Measurements from ENCODE around the gene IARS1. TPM values are rescaled to one million over a fixed set of nuclear protein-coding genes. Genes with fewer than 3 reads are reported as not detected.

IARS1 gene
- total and polyA plus RNA-seq, 2 experiments from 2014 or later = 105 to 310 TPM

- no peaks in the 10 kb centered on the region for H3F3A ChIP-seq (replicated peaks; ENCODE audit: low read depth)
- DNase-seq (ENCODE audit: low spot score) (no peak), ATAC-seq (no peak)
- no peaks in the 10 kb centered on the region for H3K9me3 Mint-ChIP-seq
- H3K79me2 ChIP-seq (replicated peaks; ENCODE audit: insufficient read depth) = peaks cover 12% of the 10 kb centered on the region
- H3K9me2 ChIP-seq (ENCODE audit: insufficient read depth) = no peaks in the 10 kb centered on the region
- H3K36me3 Mint-ChIP-seq (ENCODE audit: low read depth) = peaks cover 7% of the 10 kb centered on the region; the same call in 1 of the 3 replicates
- 0 out of 2 replicates have a peak overlapping the region, but pooled peaks have one; percentile 48 for H3K27ac ChIP-seq (ENCODE audit: low read depth)
- no peak overlapping the region for H3K4me3 Mint-ChIP-seq
- no peaks in the 10 kb centered on the region for H3K27me3 Mint-ChIP-seq (ENCODE audit: insufficient read depth, low read depth, poor library complexity)
- H3K4me2 ChIP-seq = no peak overlapping the region
- peaks cover under 1% of the 10 kb centered on the region for H3K36me3 ChIP-seq (ENCODE audit: insufficient read depth)
- no peak overlapping the region for H3K4me3 ChIP-seq
- H3K4me1 Mint-ChIP-seq = no peaks in the 10 kb centered on the region
- no peaks in the 10 kb centered on the region; the same call in 1 of the 2 replicates for H3K4me1 ChIP-seq (ENCODE audit: insufficient read depth)
- H4K20me1 ChIP-seq (replicated peaks; ENCODE audit: insufficient read depth) = no peaks in the 10 kb centered on the region
- no peaks in the 10 kb centered on the region for H3K27me3 ChIP-seq (ENCODE audit: insufficient read depth)
- no peak overlapping the region for H3K27ac Mint-ChIP-seq
- no peak overlapping the region for H2AFZ ChIP-seq
- TF ChIP-seq ZNF331 (CRISPR knock-in tag; IDR thresholded peaks at IDR 0.05; ENCODE audit: low read depth) (no peak), EZH2 (IDR thresholded peaks at IDR 0.05; ENCODE audit: low read depth, unreplicated experiment) (no peak), STAT1 (IDR thresholded peaks at IDR 0.05; ENCODE audit: unreplicated experiment) (no peak), NANOG (IDR thresholded peaks at IDR 0.05; ENCODE audit: borderline replicate concordance) (no peak)
- TF ChIP-seq, protein P1, sequence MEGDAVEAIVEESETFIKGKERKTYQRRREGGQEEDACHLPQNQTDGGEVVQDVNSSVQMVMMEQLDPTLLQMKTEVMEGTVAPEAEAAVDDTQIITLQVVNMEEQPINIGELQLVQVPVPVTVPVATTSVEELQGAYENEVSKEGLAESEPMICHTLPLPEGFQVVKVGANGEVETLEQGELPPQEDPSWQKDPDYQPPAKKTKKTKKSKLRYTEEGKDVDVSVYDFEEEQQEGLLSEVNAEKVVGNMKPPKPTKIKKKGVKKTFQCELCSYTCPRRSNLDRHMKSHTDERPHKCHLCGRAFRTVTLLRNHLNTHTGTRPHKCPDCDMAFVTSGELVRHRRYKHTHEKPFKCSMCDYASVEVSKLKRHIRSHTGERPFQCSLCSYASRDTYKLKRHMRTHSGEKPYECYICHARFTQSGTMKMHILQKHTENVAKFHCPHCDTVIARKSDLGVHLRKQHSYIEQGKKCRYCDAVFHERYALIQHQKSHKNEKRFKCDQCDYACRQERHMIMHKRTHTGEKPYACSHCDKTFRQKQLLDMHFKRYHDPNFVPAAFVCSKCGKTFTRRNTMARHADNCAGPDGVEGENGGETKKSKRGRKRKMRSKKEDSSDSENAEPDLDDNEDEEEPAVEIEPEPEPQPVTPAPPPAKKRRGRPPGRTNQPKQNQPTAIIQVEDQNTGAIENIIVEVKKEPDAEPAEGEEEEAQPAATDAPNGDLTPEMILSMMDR (conservative IDR thresholded peaks at IDR 0.05; ENCODE audit: low read depth in 2 of 2) = no peak
Measured at GRCh38 chr9:92333282-92333634, 39.8 kb upstream of the IARS1 start.

- ATAC-seq (no peak), DNase-seq (ENCODE audit: low spot score) (no peak)
- H3K27ac Mint-ChIP-seq = no peak overlapping the region; the same call in 1 of the 2 replicates
- TF ChIP-seq ETS1 (IDR thresholded peaks at IDR 0.05) (no peak), POLR2AphosphoS5 (IDR thresholded peaks at IDR 0.05; ENCODE audit: low read depth) (no peak), EZH2 (IDR thresholded peaks at IDR 0.05; ENCODE audit: low read depth, unreplicated experiment) (no peak), CREB1 (CRISPR knock-in tag; IDR thresholded peaks at IDR 0.05; ENCODE audit: low read depth) (no peak), NANOG (IDR thresholded peaks at IDR 0.05; ENCODE audit: borderline replicate concordance) (no peak)
- TF ChIP-seq, protein P1 (conservative IDR thresholded peaks at IDR 0.05; ENCODE audit: low read depth in 2 of 2) = no peak
- TF ChIP-seq, protein P2, sequence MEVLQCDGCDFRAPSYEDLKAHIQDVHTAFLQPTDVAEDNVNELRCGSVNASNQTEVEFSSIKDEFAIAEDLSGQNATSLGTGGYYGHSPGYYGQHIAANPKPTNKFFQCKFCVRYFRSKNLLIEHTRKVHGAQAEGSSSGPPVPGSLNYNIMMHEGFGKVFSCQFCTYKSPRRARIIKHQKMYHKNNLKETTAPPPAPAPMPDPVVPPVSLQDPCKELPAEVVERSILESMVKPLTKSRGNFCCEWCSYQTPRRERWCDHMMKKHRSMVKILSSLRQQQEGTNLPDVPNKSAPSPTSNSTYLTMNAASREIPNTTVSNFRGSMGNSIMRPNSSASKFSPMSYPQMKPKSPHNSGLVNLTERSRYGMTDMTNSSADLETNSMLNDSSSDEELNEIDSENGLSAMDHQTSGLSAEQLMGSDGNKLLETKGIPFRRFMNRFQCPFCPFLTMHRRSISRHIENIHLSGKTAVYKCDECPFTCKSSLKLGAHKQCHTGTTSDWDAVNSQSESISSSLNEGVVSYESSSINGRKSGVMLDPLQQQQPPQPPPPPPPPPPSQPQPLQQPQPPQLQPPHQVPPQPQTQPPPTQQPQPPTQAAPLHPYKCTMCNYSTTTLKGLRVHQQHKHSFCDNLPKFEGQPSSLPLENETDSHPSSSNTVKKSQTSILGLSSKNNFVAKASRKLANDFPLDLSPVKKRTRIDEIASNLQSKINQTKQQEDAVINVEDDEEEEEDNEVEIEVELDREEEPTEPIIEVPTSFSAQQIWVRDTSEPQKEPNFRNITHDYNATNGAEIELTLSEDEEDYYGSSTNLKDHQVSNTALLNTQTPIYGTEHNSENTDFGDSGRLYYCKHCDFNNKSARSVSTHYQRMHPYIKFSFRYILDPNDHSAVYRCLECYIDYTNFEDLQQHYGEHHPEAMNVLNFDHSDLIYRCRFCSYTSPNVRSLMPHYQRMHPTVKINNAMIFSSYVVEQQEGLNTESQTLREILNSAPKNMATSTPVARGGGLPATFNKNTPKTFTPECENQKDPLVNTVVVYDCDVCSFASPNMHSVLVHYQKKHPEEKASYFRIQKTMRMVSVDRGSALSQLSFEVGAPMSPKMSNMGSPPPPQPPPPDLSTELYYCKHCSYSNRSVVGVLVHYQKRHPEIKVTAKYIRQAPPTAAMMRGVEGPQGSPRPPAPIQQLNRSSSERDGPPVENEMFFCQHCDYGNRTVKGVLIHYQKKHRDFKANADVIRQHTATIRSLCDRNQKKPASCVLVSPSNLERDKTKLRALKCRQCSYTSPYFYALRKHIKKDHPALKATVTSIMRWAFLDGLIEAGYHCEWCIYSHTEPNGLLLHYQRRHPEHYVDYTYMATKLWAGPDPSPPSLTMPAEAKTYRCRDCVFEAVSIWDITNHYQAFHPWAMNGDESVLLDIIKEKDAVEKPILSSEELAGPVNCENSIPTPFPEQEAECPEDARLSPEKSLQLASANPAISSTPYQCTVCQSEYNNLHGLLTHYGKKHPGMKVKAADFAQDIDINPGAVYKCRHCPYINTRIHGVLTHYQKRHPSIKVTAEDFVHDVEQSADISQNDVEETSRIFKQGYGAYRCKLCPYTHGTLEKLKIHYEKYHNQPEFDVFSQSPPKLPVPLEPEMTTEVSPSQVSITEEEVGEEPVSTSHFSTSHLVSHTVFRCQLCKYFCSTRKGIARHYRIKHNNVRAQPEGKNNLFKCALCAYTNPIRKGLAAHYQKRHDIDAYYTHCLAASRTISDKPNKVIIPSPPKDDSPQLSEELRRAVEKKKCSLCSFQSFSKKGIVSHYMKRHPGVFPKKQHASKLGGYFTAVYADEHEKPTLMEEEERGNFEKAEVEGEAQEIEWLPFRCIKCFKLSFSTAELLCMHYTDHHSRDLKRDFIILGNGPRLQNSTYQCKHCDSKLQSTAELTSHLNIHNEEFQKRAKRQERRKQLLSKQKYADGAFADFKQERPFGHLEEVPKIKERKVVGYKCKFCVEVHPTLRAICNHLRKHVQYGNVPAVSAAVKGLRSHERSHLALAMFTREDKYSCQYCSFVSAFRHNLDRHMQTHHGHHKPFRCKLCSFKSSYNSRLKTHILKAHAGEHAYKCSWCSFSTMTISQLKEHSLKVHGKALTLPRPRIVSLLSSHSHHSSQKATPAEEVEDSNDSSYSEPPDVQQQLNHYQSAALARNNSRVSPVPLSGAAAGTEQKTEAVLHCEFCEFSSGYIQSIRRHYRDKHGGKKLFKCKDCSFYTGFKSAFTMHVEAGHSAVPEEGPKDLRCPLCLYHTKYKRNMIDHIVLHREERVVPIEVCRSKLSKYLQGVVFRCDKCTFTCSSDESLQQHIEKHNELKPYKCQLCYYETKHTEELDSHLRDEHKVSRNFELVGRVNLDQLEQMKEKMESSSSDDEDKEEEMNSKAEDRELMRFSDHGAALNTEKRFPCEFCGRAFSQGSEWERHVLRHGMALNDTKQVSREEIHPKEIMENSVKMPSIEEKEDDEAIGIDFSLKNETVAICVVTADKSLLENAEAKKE (CRISPR knock-in tag; IDR thresholded peaks at IDR 0.05) = no peak
Measured at GRCh38 chr9:92332577-92333281, 39.2 kb upstream of the IARS1 start.

More at GRCh38 chr9:92332577-92333281, 39.2 kb upstream of the IARS1 start:
- H3K27me3 ChIP-seq (ENCODE audit: insufficient read depth) = no peaks in the 10 kb centered on the region
- no peak overlapping the region for H3K27ac ChIP-seq (ENCODE audit: low read depth)
- peaks cover 2% of the 10 kb centered on the region; the same call in 2 of the 3 replicates for H3K4me1 Mint-ChIP-seq
- no peaks in the 10 kb centered on the region for H3K27me3 Mint-ChIP-seq (ENCODE audit: insufficient read depth, low read depth, poor library complexity)
- no peaks in the 10 kb centered on the region for H3F3A ChIP-seq (replicated peaks; ENCODE audit: low read depth)
- 0 out of 3 replicates have a peak, but pooled peaks cover 4% of the 10 kb centered on the region for H3K36me3 Mint-ChIP-seq (ENCODE audit: low read depth)
- H3K9me2 ChIP-seq (ENCODE audit: insufficient read depth) = no peaks in the 10 kb centered on the region
- no peak overlapping the region for H3K4me2 ChIP-seq
- H3K9me3 Mint-ChIP-seq = no peaks in the 10 kb centered on the region
- no peak overlapping the region for H3K4me3 ChIP-seq
- peaks cover 12% of the 10 kb centered on the region for H3K79me2 ChIP-seq (replicated peaks; ENCODE audit: insufficient read depth)
- H4K20me1 ChIP-seq (replicated peaks; ENCODE audit: insufficient read depth) = no peaks in the 10 kb centered on the region
- no peak overlapping the region for H3K4me3 Mint-ChIP-seq
- H3K4me1 ChIP-seq (ENCODE audit: insufficient read depth) = no peaks in the 10 kb centered on the region; the same call in 1 of the 2 replicates
- H2AFZ ChIP-seq = no peak overlapping the region
- no peaks in the 10 kb centered on the region; the same call in 1 of the 2 replicates for H3K36me3 ChIP-seq (ENCODE audit: insufficient read depth)

Data from GM23338 (cell line).